Measurements from ENCODE around the gene FMN2. TPM values are rescaled to one million over a fixed set of nuclear protein-coding genes. Genes with fewer than 3 reads are reported as not detected.
A peak's percentile ranks its signal among the peaks of the same experiment; 100 is the strongest.

FMN2 gene
- total RNA-seq, 1 experiment from 2014 or later: not detected

DNA sequence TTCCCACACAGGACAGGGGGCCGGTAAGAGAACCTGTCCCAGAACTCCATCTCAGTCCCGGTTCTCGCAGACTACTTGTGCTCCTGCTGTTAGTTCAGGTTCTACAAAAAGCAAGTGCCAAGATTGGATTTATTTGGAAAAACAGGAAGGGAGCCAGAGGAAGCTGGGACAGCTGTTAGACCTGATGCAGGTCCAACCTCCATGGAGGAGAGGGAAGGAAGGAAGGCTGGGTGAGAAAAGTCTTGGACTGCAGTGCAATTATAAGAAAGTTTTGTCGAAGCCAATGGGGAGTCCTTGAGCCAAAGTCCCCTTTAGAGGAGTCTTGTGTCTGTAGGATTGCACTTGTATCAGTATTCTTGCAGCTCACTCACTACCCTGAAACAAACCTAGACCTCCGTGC is 329.1 kb downstream of the FMN2 start:
- ChIA-PET CTCF (no interaction called here), POLR2A (no interaction called here)
- no TSS peak for BruUV-seq (replicated peaks)
- H3K9me3 Mint-ChIP-seq (ENCODE audit: unreplicated experiment): no peaks in the 10 kb centered on the region
- DNase-seq: no peak
- intact Hi-C loops (cut with micrococcal nuclease; ENCODE audit: unreplicated experiment): no loop called here
- TF ChIP-seq CTCF (IDR thresholded peaks at IDR 0.05; ENCODE audit: insufficient read depth in 1 of 2, low read depth in 1 of 2, low read length in 1 of 2, severe bottlenecking in 1 of 2, unreplicated experiment in 1 of 2): no peak
- peaks cover 10% of the 10 kb centered on the region for H3K4me1 Mint-ChIP-seq (ENCODE audit: low read depth, unreplicated experiment)
- no peak overlapping the region for H3K27ac Mint-ChIP-seq (ENCODE audit: unreplicated experiment)
- no peaks in the 10 kb centered on the region for H3K36me3 Mint-ChIP-seq (ENCODE audit: insufficient read depth, unreplicated experiment)
- Histone ChIP-seq H3K4me3 (ENCODE audit: low read depth, low read length) (no peak overlapping the region), H3K36me3 (ENCODE audit: control insufficient read depth, insufficient read depth, low read length) (no peaks in the 10 kb centered on the region), H3K9me3 (no peaks in the 10 kb centered on the region), H3K27me3 (replicated peaks; ENCODE audit: control insufficient read depth, insufficient read depth, low read length) (no peaks in the 10 kb centered on the region), H3K4me1 (0 out of 2 replicates have a peak, but pooled peaks cover 5% of the 10 kb centered on the region)
- H3K4me3 Mint-ChIP-seq (ENCODE audit: unreplicated experiment): no peak overlapping the region
- H3K27me3 Mint-ChIP-seq (ENCODE audit: insufficient read depth, unreplicated experiment): no peaks in the 10 kb centered on the region

- no peak for TF ChIP-seq CTCF (IDR thresholded peaks at IDR 0.05; ENCODE audit: insufficient read depth in 1 of 2, low read depth in 1 of 2, low read length in 1 of 2, severe bottlenecking in 1 of 2, unreplicated experiment in 1 of 2)
- no peaks in the 10 kb centered on the region for H3K36me3 ChIP-seq (ENCODE audit: control insufficient read depth, insufficient read depth, low read length)
- CTCF ChIA-PET: interaction anchor here (0.6 kb wide), 1 partner anchor 132 kb away, joined by 3 read pairs; no protein-coding TSS in a partner anchor
- no peaks in the 10 kb centered on the region for H3K27me3 Mint-ChIP-seq (ENCODE audit: insufficient read depth, unreplicated experiment)
- no peak overlapping the region for H3K4me3 ChIP-seq (ENCODE audit: low read depth, low read length)
- no peaks in the 10 kb centered on the region for H3K9me3 ChIP-seq
- POLR2A ChIA-PET: no interaction called here
- 0 out of 2 replicates have a peak, but pooled peaks cover 5% of the 10 kb centered on the region for H3K4me1 ChIP-seq
- no peak for DNase-seq
- no TSS peak for BruUV-seq (replicated peaks)
- intact Hi-C loops (cut with micrococcal nuclease; ENCODE audit: unreplicated experiment): no loop called here
- no peaks in the 10 kb centered on the region for H3K27me3 ChIP-seq (replicated peaks; ENCODE audit: control insufficient read depth, insufficient read depth, low read length)
- H3K36me3 Mint-ChIP-seq (ENCODE audit: insufficient read depth, unreplicated experiment): no peaks in the 10 kb centered on the region
- no peak overlapping the region for H3K4me3 Mint-ChIP-seq (ENCODE audit: unreplicated experiment)
- peaks cover 10% of the 10 kb centered on the region for H3K4me1 Mint-ChIP-seq (ENCODE audit: low read depth, unreplicated experiment)
- H3K9me3 Mint-ChIP-seq (ENCODE audit: unreplicated experiment): no peaks in the 10 kb centered on the region
- no peak overlapping the region for H3K27ac Mint-ChIP-seq (ENCODE audit: unreplicated experiment)
Measured at GRCh38 chr1:240423246-240423924, 331.7 kb downstream of the FMN2 start.

DNA sequence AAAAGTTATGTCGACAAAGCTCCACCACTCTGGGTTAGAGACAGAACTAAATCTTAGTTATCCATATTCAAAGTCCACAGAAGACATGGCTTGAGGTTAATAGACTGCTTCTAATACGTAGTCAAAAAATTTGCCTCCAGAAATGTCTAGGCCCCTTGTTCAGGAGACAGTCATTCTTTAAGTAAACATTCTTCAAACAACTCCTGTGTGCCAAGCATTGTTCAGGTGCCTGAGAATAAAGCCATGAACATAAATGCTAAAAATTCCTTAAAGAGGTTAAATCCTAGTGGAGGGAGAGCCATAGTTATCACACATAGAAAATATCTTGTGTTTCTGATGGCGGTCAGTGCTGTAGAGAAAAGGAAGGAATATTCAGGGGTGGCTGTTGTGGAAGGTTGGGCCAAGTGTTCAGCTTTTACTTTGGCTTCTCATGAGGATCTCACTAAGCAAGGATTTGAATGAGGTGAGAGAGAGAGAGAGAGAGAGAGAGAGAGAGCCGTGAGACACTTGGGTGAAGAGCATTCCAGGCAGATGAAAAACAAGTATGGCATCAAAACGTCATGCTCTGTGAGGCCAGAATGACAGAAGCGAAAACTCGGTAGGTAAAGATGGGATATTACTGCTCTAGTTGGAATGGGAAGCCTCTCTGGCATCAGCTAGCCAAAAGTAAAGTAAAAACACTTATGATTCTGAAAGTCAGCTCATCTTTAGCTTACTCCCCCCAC is 333.2 kb downstream of the FMN2 start:
- H3K9me3 Mint-ChIP-seq (ENCODE audit: unreplicated experiment): no peaks in the 10 kb centered on the region
- ChIA-PET CTCF (no interaction called here), POLR2A (no interaction called here)
- H3K27me3 Mint-ChIP-seq (ENCODE audit: insufficient read depth, unreplicated experiment): no peaks in the 10 kb centered on the region
- no peaks in the 10 kb centered on the region for H3K36me3 ChIP-seq (ENCODE audit: control insufficient read depth, insufficient read depth, low read length)
- DNase-seq: no peak
- BruUV-seq (replicated peaks): no TSS peak
- peak overlapping the region; percentile 0 for H3K4me3 Mint-ChIP-seq (ENCODE audit: unreplicated experiment)
- no peaks in the 10 kb centered on the region for H3K9me3 ChIP-seq
- no peak overlapping the region for H3K4me3 ChIP-seq (ENCODE audit: low read depth, low read length)
- TF ChIP-seq CTCF (IDR thresholded peaks at IDR 0.05; ENCODE audit: insufficient read depth in 1 of 2, low read depth in 1 of 2, low read length in 1 of 2, severe bottlenecking in 1 of 2, unreplicated experiment in 1 of 2): no peak
- no peaks in the 10 kb centered on the region for H3K36me3 Mint-ChIP-seq (ENCODE audit: insufficient read depth, unreplicated experiment)
- H3K4me1 ChIP-seq: 0 out of 2 replicates have a peak, but pooled peaks cover 5% of the 10 kb centered on the region
- peak overlapping the region; percentile 2 for H3K27ac Mint-ChIP-seq (ENCODE audit: unreplicated experiment)
- peaks cover 10% of the 10 kb centered on the region for H3K4me1 Mint-ChIP-seq (ENCODE audit: low read depth, unreplicated experiment)
- no peaks in the 10 kb centered on the region for H3K27me3 ChIP-seq (replicated peaks; ENCODE audit: control insufficient read depth, insufficient read depth, low read length)
- intact Hi-C loops (cut with micrococcal nuclease; ENCODE audit: unreplicated experiment): no loop called here
